Endothelial cell of umbilical vein (primary cell): ENCODE data around the gene TFDP2.

Experiments used
- CTCF ChIP-seq, 2 donors: IDR thresholded peaks; 1 replicate in 1 of 2; 2 replicates in 1 of 2; pipeline ENCODE4 v1.5.1; 2011; ENCODE audit warnings: low read length in 2 of 2, mild to moderate bottlenecking in 2 of 2, moderate library complexity in 2 of 2, control low read depth in 1 of 2, inconsistent platforms in 1 of 2, low read depth in 1 of 2; ENCODE audit not compliant: insufficient read depth in 1 of 2; ENCODE audit errors: extremely low read depth in 1 of 2
- EZH2 ChIP-seq: IDR thresholded peaks from 2 replicates; pipeline ENCODE4 v1.6.1; 2012; ENCODE audit warnings: borderline replicate concordance, low read depth, mild to moderate bottlenecking, moderate library complexity, low read length, inconsistent platforms; ENCODE audit not compliant: severe bottlenecking
- JUN ChIP-seq: IDR thresholded peaks from 2 replicates; pipeline ENCODE4 v1.6.1; 2011; ENCODE audit warnings: borderline replicate concordance, low read depth; ENCODE audit not compliant: insufficient read length, insufficient read depth
- POLR2A ChIP-seq: IDR thresholded peaks from 2 replicates; pipeline ENCODE4 v1.6.1; 2012; ENCODE audit warnings: low read depth, mild to moderate bottlenecking, control low read depth, low read length
- POLR2AphosphoS5 ChIP-seq: IDR thresholded peaks from 2 replicates; pipeline ENCODE4 v1.6.1; 2012; ENCODE audit warnings: low read depth, mild to moderate bottlenecking, control low read depth, low read length, moderate library complexity; ENCODE audit not compliant: insufficient read depth

DNA sequence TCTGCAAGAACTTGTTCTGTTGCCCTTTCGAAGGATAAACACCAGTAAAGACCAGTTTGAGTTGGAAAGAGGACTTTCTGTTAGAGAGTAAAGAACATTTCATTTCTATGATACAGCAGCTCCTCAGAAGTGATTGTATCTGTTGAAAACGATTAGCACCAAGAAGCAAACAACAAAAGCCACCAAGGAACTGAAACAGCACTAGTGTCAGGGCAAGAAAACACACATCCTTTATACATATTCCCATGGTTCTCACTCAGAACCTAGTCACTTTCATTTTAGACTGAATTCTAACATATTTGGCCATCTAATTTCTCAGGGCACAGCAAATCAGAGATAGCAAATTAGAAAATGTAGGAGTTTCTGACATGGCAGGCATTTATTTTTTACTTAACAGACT is 156.8 kb downstream of the TFDP2 start:
- TF ChIP-seq CTCF (IDR thresholded peaks at IDR 0.05; ENCODE audit: extremely low read depth in 1 of 2, insufficient read depth in 1 of 2, low read depth in 1 of 2, low read length in 2 of 2) (no peak), EZH2 (no peak), POLR2AphosphoS5 (no peak), JUN (no peak), POLR2A (no peak)
